SW480 (cell line): Measurements from ENCODE around the gene FOLR3.
"Not testable (repeated sequence)": the region's sequence is repeated elsewhere in the genome, so short reads cannot be mapped to it uniquely, and the experiment has no call there.

ENCODE experiments used
- DNase-seq: peaks from one replicate; pipeline ENCODE4 v3.0.0-alpha.2; 2016; ENCODE audit warnings: low spot score

The FOLR3 gene

DNA sequence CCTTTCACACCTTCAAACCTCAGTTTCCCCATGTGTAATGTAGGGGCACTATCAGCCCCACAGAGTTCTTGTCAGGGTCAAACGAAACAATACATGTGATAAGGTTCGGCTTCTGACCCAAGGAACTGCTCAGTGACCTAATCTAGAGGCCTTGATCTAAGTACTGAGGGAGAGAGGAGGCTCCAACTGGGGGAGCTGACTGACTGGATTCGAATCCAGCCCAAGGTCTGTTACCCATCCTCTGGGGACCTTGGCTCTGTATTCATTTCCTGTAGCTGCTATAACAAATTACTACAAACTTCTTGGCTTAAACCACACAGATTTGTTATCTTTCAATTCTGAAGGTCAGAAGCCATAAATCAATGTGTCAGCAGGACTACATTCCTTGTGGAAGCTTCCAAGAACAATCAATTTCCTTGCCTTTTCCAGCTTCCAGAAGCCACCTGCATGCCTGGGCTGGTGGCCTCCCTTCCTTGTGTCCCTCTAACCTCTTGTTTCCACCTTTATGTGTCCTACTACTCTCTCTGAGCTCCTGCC is 12.3 kb upstream of the FOLR3 start:
- no peak for DNase-seq

GRCh38 chr11:72124046-72124445 is 11.5 kb upstream of the FOLR3 start:
- DNase-seq, result no peak

DNA sequence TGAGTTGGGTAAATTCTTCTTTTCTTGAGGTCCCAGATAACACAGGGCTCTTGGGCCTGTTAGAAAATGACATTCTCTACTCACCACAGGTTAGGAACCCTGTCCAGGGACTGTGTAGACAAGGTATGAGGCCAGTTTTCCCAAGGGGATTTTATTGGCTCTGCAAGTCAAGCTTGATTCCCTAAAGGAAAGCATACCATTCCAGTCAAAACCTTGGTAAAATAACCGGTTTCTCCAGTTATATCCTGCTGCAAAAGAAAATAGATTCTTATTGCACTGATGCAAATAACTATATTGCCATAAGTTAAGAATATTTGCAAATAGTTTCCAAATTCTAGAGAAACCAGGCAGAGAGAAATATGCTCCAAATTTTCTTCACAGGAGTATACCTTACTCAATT is 9.6 kb upstream of the FOLR3 start:
- no peak for DNase-seq

DNA sequence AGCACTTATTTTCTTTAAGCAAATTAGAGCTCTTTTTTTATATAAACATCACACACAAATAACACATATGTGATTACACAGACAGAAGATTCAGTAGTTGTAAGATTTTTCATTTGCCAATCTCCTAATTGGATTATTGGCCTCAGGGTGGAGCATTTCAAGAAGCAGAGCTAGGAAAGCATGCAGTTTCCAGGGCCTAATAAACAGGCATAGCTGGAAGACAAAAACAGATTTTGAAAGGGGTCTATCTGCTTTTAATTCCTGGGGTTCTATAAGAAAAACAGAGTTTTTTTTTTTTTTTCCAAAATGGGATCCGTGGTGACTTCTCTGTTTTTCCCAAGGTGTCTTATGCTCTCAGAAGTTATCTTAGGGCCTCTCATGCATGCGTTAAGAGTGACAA is 7.6 kb upstream of the FOLR3 start:
- no peak for DNase-seq

DNA sequence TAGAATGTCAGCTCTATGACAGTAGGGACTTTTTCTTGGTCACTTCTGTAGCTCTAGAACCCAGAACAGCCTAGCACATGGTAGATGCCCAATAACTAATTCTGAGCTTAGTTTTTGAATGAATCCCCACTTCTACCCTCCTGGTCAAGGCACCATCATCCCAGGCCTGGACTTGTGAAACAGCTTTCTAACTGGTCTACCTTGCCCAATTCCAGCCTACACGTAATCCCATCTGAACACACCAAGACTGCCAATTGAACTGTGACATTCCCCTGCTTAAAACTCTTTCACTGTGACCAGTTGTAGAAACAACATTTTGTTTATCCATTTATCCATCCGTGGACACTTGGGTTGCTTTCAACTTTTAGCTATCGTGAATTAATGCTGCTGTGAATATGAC is 6.1 kb upstream of the FOLR3 start:
- no peak for DNase-seq

GRCh38 chr11:72132646-72133045 is 2.9 kb upstream of the FOLR3 start:
- no peak for DNase-seq

DNA sequence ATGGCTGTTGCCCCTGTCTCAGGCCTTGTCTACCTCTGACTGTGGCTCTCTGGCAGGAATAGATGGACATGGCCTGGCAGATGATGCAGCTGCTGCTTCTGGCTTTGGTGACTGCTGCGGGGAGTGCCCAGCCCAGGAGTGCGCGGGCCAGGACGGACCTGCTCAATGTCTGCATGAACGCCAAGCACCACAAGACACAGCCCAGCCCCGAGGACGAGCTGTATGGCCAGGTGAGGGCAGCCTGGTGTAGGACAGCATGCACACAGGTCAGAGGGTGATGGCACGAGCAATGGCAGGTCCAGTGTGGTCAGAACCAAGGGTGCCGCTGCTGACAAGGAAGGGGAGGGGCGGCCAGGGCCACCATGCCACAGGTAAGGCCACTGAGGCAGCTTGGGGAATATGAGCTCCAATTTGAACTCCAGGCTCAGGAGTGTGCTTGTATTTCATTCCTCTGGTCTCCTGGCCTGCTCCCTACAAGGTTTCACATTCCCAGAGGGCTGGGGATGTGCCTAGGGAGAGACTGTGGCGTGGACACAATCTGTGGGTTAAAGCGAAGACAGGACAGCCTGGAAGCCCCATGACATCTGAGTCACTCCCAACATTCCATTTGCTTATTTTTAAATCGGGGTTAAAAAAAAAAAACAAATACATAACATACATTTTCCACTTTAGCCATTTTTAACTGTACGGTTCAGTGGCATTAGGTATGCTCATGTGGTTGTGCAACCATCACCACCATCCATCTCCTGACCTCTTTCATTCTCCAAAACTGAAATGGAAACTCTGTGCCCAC is 562 bp downstream of the FOLR3 start:
- no peak for DNase-seq

GRCh38 chr11:72136684-72137262 is 1.2 kb downstream of the FOLR3 start:
- no peak for DNase-seq

- no peak for DNase-seq
Measured at GRCh38 chr11:72138821-72139390, 3.4 kb downstream of the FOLR3 start.

GRCh38 chr11:72139500-72139899 is 4.0 kb downstream of the FOLR3 start:
- no peak for DNase-seq

DNA sequence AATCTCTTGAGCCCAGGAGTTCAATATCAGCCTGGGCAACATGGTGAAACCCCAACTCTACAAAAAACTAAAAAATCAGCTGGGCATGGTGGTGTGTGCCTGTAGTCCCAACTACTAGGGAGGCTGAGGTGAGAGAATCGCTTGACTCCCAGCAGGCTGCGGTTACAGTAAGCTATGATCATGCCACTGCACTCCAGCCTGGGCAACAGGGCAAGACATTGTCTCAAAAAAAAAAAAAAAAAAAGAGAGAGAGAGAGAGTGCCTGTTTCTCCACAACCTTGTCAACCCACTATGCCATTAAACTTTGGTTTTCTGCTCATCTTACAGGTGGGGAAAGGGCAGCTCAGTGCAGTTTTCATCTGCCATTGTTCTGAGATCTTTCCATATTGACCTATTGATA is 5.1 kb downstream of the FOLR3 start:
- DNase-seq, result peak; percentile 62

DNA sequence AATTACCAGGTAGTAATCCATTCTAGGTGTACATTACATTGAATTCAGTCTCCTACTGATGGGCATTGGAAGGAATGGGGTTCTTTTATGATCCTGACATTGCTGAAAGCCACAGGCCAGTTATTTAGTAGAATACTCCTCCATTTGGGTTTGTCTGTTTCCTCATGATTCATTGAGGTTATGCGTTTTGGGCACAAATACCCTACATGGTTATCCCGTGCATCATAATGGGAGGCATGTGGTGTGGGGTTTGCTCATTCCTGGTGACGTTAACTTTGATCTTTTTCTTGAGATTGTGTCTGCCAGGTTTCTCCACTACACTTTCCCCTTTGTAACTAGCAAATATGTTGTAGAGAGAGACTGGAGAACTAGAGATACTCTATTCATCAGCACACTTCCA is 5.5 kb downstream of the FOLR3 start:
- peak; percentile 91 for DNase-seq

GRCh38 chr11:72142086-72142485 is 6.6 kb downstream of the FOLR3 start:
- peak; percentile 21 for DNase-seq

- DNase-seq, result not testable (repeated sequence)
Measured at GRCh38 chr11:72142543-72142942, 7.0 kb downstream of the FOLR3 start.

DNA sequence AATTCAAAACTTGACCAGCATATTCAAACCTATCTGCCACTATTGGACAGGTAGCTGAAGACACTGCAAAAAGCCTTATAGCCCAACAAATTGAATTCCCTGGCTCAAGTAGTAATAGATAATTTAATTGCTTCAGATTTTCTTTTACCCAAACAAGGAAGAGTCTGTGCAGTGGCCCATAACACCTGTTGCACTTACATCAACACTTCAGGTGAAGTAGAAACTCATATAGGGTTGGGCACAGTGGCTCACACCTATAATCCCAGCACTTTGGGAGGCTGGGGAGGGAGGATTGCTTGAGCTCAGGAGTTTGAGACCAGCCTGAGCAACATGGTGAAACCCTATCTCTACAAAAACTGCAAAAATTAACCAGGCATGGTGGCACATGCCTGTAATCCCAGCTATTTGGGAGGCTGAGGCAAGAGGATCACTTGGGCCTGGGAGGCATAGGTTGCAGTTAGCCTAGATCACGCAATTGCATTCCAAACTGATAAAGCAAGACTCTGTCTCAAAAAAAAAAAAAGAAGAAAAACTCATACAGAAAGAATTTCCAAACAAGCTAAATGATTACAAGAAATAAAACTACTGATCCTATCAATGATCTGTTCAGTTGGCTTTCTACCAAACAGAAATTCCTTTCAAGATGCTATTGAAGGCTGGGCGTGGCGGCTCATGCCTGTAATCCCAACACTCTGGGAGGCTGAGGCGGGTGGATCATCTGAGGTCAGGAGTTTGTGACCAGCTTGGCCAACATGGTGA is 9.5 kb downstream of the FOLR3 start:
- no peak for DNase-seq

GRCh38 chr11:72146625-72147024 is 11.1 kb downstream of the FOLR3 start:
- DNase-seq, result no peak

DNA sequence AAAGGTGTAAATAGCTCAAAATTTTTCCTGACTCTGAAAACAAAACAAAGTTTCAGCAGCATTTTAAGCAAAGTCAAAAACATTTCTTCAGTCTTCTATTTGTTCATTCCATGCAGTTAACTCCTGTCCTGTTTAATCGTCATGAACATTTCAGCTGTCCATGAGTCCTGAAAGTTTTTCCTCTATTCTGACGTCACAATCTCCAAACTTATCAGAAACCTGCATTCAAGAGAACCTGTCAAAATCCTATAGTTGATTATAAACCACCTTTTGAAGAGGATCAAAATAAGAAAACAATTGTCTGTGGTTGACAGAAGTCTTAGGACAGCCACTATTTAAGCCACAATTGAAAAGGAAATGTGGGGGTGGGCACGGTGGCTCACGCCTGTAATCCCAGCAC is 15.4 kb downstream of the FOLR3 start:
- no peak for DNase-seq

DNA sequence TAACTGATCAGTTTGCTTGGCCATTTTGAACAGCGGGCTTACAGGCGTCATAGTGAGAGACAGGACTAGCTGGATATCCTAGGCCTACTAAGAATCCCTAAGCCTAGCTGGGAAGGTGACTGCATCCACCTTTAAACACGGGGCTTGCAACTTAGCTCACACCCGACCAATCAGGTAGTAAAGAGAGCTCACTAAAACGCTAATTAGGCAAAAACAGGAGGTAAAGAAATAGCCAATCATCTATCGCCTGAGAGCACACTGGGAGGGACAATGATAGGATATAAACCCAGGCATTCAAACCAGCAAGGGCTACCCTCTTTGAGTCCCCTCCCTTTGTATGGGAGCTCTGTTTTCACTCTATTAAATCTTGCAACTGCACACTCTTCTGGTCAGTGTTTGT is 18.3 kb downstream of the FOLR3 start:
- not testable (repeated sequence) for DNase-seq

GRCh38 chr11:72154816-72155215 is 19.3 kb downstream of the FOLR3 start:
- no peak for DNase-seq

DNA sequence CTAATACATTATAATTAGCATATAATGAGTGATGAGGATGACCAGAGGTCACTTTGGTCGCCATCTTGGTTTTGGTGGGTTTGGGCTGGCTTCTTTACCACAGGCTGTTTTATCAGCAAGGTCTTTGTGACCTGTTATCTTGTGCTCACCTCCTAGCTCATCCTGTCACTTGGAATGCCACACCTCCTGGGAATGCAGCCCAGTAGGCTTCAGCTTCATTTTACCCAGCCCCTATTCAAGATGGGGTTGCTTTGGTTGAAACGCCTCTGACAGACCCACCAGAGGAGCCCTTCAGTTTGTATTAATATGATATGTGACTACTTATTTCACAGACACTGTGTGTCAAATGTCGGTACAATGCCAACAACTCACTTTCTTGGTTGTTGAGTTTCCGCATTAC is 20.2 kb downstream of the FOLR3 start:
- no peak for DNase-seq

DNA sequence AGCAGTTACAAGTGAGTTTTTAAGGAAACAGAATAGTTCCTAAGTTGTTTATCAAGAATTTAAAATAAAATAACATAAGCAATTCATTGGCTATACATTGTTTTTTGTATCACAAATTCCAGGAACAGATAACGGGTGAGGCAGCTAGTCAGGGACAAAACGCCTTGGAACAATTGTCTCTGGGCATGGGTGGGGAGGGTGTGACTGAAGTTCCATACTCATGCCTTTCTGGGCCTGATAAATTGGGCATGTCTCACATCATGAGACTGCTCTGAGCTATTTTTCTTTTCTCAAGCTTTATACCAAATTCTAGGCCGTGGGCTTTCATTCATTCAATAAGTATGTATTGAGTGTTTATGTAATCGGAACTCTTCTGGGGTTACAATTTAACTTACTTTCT is 21.6 kb downstream of the FOLR3 start:
- DNase-seq, result no peak

- DNase-seq, result no peak
Measured at GRCh38 chr11:72160319-72160718, 24.8 kb downstream of the FOLR3 start.
